Mononuclear cell (primary cell): ENCODE data around the gene CITED2. TPM values are rescaled to one million over a fixed set of nuclear protein-coding genes. Genes with fewer than 3 reads are reported as not detected.

Source experiments
- H3K27me3 ChIP-seq: 2 replicates; pipeline ENCODE4 v1.6.0; 2011; ENCODE audit warnings: low read length, control low read depth; ENCODE audit not compliant: insufficient read depth
- H3K4me1 ChIP-seq: 2 replicates; pipeline ENCODE4 v1.5.1; 2011; ENCODE audit warnings: mild to moderate bottlenecking, low read length, control low read depth; ENCODE audit not compliant: insufficient read depth
- H3K4me3 ChIP-seq: 2 replicates; pipeline ENCODE4 v1.5.1; 2011; ENCODE audit warnings: mild to moderate bottlenecking, low read length, moderate library complexity
- H3K9me3 ChIP-seq: 2 replicates; pipeline ENCODE4 v1.5.1; 2011; ENCODE audit warnings: low read depth, mild to moderate bottlenecking, control low read depth, low read length
- total RNA-seq: library from RNA; depleted of rRNA; stranded (reverse); fragments of >200 nt; gene quantifications from one replicate; pipeline ENCODE4 v1.2.3, GENCODE V29; 2012

CITED2 gene
- total RNA-seq, 1 donor: 114 TPM

GRCh38 chr6:139335447-139336210 lies 38.8 kb downstream of the CITED2 start:
- Histone ChIP-seq H3K4me3 (no peak overlapping the region), H3K27me3 (no peaks in the 10 kb centered on the region), H3K9me3 (no peaks in the 10 kb centered on the region), H3K4me1 (peaks cover 41% of the 10 kb centered on the region)

DNA sequence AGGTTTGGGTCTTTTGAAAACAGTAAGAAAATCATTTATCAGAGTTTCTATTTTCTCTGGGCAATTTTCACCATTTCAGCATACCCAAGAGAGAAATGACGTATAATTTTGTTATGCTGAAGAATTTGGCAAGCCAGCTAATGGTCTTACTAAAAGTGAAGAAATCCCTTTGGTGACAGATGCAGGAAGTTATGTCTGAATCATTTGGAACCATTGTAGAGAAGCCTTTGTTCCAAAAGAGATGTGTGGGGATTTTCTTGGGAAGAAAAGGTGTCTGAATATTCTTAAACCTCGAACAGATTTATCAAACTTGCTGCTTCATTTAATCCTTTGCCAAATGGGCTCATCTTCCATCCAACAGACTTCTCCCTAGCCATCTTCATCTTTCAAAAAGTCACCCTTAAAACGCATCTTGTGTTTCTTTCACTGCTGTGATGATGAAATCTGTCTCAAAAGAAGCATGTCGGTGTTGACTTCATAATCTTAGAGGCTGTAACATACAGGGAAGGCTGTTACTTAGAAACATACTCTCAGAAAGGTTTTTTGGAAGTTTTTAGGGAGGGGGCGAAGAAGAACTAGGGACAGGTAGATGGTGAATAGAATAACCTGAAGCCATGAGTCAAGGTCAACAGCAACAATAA lies 39.5 kb downstream of the CITED2 start:
- H3K27me3 ChIP-seq: no peaks in the 10 kb centered on the region
- peaks cover 41% of the 10 kb centered on the region for H3K4me1 ChIP-seq
- no peak overlapping the region for H3K4me3 ChIP-seq
- H3K9me3 ChIP-seq: no peaks in the 10 kb centered on the region

DNA sequence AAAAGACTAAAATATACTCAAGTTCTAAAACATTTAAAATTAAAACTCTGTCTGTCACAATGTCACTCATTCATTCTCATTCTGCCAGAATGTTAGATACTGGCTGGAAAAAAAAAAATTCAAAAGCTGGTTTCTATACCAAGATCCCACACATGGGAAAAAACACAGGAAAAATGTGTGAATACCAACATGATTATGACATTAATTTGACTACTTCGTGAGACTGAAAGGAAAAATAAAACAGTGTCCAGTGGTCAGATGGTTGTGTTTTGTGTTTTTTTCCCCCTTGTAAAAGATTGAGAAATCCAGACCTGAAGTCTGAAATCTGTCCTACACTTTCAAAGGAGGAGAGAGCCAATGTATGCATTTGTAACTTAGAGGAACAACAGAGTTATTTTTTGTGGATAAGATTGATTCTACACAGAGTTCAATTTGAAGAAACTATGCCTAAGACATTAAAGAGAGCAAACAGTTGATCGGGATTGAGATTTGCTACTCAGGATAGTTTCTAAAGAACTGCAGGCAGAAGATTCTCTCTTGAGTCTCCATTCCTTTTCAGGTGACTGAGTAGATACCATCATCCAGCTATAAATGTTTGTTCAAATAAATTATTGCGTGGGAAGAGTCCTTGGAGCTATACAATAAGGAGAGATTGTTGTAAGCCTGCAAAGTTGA lies 43.5 kb downstream of the CITED2 start:
- Histone ChIP-seq H3K27me3 (no peaks in the 10 kb centered on the region), H3K4me3 (no peak overlapping the region), H3K9me3 (no peaks in the 10 kb centered on the region), H3K4me1 (peaks cover 21% of the 10 kb centered on the region)

GRCh38 chr6:139330306-139330705 lies 44.1 kb downstream of the CITED2 start:
- Histone ChIP-seq H3K4me1 (peaks cover 21% of the 10 kb centered on the region), H3K27me3 (no peaks in the 10 kb centered on the region), H3K4me3 (no peak overlapping the region)

DNA sequence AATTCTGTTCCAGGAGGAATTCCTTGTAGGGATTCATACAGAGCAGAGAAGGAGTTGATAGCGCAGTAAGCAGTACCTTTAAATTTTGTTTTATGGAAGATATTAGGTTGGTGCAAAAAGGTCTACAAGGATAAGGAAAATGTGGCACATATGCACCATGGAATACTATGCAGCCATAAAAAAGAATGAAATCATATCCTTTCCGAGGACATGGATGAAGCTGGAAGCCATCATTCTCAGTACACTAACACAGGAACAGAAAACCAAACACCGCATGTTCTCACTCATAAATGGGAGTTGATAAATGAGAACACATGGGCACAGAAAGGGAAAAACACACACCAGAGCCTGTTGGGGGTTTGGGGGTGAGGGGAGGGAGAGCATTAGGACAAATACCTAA lies 45.2 kb downstream of the CITED2 start:
- Histone ChIP-seq H3K27me3 (no peaks in the 10 kb centered on the region), H3K4me3 (no peak overlapping the region), H3K9me3 (no peaks in the 10 kb centered on the region), H3K4me1 (peaks cover 30% of the 10 kb centered on the region)

More at GRCh38 chr6:139330306-139330705, 44.1 kb downstream of the CITED2 start:
- no peaks in the 10 kb centered on the region for H3K9me3 ChIP-seq

- Histone ChIP-seq H3K9me3 (no peaks in the 10 kb centered on the region), H3K27me3 (no peaks in the 10 kb centered on the region), H3K4me3 (no peak overlapping the region), H3K4me1 (peaks cover 51% of the 10 kb centered on the region)
Measured at GRCh38 chr6:139327038-139327437, 47.4 kb downstream of the CITED2 start.

DNA sequence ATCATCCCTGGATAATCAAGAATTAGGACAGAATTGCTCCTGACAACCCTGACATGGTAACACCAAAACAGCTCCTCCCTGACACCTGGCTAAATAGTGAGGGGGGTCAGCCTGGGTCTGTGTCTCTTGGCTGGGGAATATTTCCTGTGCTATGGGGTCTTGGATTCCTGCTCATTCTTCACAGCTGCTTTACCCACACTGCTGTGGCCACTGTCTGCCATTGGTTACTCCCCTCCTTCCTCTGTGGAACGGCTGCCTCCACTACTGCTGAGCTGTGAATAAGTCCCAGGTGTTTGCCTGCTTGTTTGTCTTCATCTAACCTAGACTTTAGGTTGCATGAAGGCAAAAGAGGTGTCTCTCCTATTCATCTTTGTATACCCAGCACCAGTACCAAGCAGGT lies 48.8 kb downstream of the CITED2 start:
- Histone ChIP-seq H3K9me3 (no peaks in the 10 kb centered on the region), H3K27me3 (no peaks in the 10 kb centered on the region), H3K4me1 (peaks cover 51% of the 10 kb centered on the region), H3K4me3 (no peak overlapping the region)

DNA sequence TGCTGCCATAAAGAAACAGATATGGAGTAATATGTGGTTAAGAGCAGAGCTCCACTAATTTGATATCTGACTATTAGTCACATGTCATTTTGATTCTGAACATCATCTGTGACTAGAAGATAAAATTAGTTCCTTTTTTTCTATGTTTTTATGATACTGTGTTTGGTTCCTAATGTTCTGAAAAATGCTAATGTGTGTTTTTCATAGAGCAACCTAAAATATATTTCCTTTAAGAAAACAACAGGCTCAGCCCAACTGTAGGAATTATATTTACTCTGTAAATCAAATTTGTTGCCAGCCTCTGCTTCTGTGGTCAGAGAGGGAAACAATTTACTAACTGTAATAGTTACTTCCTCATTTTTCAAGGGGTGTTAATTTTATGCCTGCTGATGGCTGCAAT lies 49.3 kb downstream of the CITED2 start:
- Histone ChIP-seq H3K4me3 (no peak overlapping the region), H3K9me3 (no peaks in the 10 kb centered on the region), H3K4me1 (peaks cover 51% of the 10 kb centered on the region), H3K27me3 (no peaks in the 10 kb centered on the region)

- Histone ChIP-seq H3K27me3 (no peaks in the 10 kb centered on the region), H3K4me1 (peaks cover 51% of the 10 kb centered on the region), H3K9me3 (no peaks in the 10 kb centered on the region), H3K4me3 (no peak overlapping the region)
Measured at GRCh38 chr6:139324301-139324555, 50.2 kb downstream of the CITED2 start.

- H3K27me3 ChIP-seq: no peaks in the 10 kb centered on the region
- H3K9me3 ChIP-seq: no peaks in the 10 kb centered on the region
- H3K4me1 ChIP-seq: peaks cover 51% of the 10 kb centered on the region
- peak overlapping the region; percentile 43 for H3K4me3 ChIP-seq
Measured at GRCh38 chr6:139323511-139324300, 50.7 kb downstream of the CITED2 start.

Other genes with a start within 250 kb of the CITED2 start
- gene HECA, start 239.6 kb downstream of the CITED2 start, total RNA-seq: 200 TPM
- 0.52 TPM for gene TXLNB, start 82.7 kb downstream of the CITED2 start, total RNA-seq